H1 (cell line): ENCODE results near the gene PYCARD. TPM values are rescaled to one million over a fixed set of nuclear protein-coding genes. Genes with fewer than 3 reads are reported as not detected.

Experiments
- ASH2L ChIP-seq: fragments of 200-600, 300-600 bp; sonication (generic); IDR thresholded peaks from one replicate; pipeline ENCODE4 v1.7.1; 2017; ENCODE audit warnings: low read length
- BACH1 ChIP-seq: IDR thresholded peaks from 2 replicates; pipeline ENCODE4 v1.6.1; 2012; ENCODE audit warnings: low read length, improper control_type of control experiment
- BRCA1 ChIP-seq: IDR thresholded peaks from 2 replicates; pipeline ENCODE4 v1.6.1; 2012; ENCODE audit warnings: low read depth, low read length, improper control_type of control experiment
- CBX5 ChIP-seq: fragments of 300-800, 300-1000 bp; sonication (generic); IDR thresholded peaks from 2 replicates; pipeline ENCODE4 v1.7.1; 2016; ENCODE audit warnings: antibody characterized with exemption, low read length, low read depth
- CBX8 ChIP-seq: fragments of 300-800, 300-1000 bp; sonication (generic); IDR thresholded peaks from 2 replicates; pipeline ENCODE4 v1.7.1; 2016; ENCODE audit warnings: low read depth, low read length, borderline replicate concordance
- CTBP2 ChIP-seq: IDR thresholded peaks from 2 replicates; pipeline ENCODE4 v1.7.0; 2011; ENCODE audit warnings: borderline replicate concordance, mild to moderate bottlenecking, moderate library complexity, mixed read lengths, low read length; ENCODE audit not compliant: insufficient read depth, insufficient read length
- E2F6 ChIP-seq: IDR thresholded peaks from 2 replicates; pipeline ENCODE4 v1.6.1; 2012; ENCODE audit warnings: inconsistent platforms
- EGR1 ChIP-seq: IDR thresholded peaks from 2 replicates; pipeline ENCODE4 v1.6.1; 2011; ENCODE audit warnings: low read depth, low read length, borderline replicate concordance
- EZH2 ChIP-seq: fragments of 200-600 bp; sonication (generic); IDR thresholded peaks from 2 replicates; pipeline ENCODE4 v1.7.1; 2012; ENCODE audit warnings: low read depth, mild to moderate bottlenecking, moderate library complexity, low read length, inconsistent platforms; ENCODE audit not compliant: severe bottlenecking
- FOSL1 ChIP-seq: IDR thresholded peaks from 2 replicates; pipeline ENCODE4 v1.6.1; 2011; ENCODE audit warnings: mild to moderate bottlenecking, low read depth, low read length, moderate library complexity; ENCODE audit not compliant: insufficient read depth
- JUND ChIP-seq: IDR thresholded peaks from 2 replicates; pipeline ENCODE4 v1.6.1; 2011; ENCODE audit warnings: mild to moderate bottlenecking, improper control_type of control experiment, low read length
- KDM5A ChIP-seq: fragments of 200-600 bp; IDR thresholded peaks from 2 replicates; pipeline ENCODE4 v1.7.1; 2012; ENCODE audit warnings: mild to moderate bottlenecking, low read length, inconsistent platforms, mixed read lengths
- MAX ChIP-seq: IDR thresholded peaks from 2 replicates; pipeline ENCODE4 v1.6.1; 2012; ENCODE audit warnings: inconsistent platforms
- NANOG ChIP-seq: IDR thresholded peaks from 2 replicates; pipeline ENCODE4 v1.6.1; 2011; ENCODE audit warnings: low read length, low read depth, mild to moderate bottlenecking, inconsistent platforms; ENCODE audit not compliant: insufficient read depth, poor library complexity, severe bottlenecking
- NRF1 ChIP-seq: IDR thresholded peaks from 2 replicates; pipeline ENCODE4 v1.6.1; 2011; ENCODE audit warnings: mild to moderate bottlenecking, low read depth, low read length, improper control_type of control experiment
- PHF8 ChIP-seq: fragments of 200-600 bp; sonication (generic); conservative IDR thresholded peaks from 2 replicates; pipeline ENCODE4 v1.7.1; 2012; ENCODE audit warnings: low read depth, mild to moderate bottlenecking, inconsistent platforms, low read length, moderate library complexity
- RNF2 ChIP-seq: fragments of 200-900, 300-1000 bp; sonication (generic); IDR thresholded peaks from 2 replicates; pipeline ENCODE4 v1.7.1; 2016; ENCODE audit warnings: borderline replicate concordance, low read depth, mild to moderate bottlenecking, antibody characterized with exemption, low read length; ENCODE audit not compliant: poor library complexity, severe bottlenecking; ENCODE audit errors: missing control alignments
- SP4 ChIP-seq: IDR thresholded peaks from 2 replicates; pipeline ENCODE4 v1.6.1; 2012; ENCODE audit warnings: low read length, inconsistent platforms
- TEAD4 ChIP-seq: IDR thresholded peaks from 2 replicates; pipeline ENCODE4 v1.6.1; 2012; ENCODE audit warnings: low read depth, low read length, inconsistent platforms, mixed read lengths
- YY1 ChIP-seq: IDR thresholded peaks from 2 replicates; pipeline ENCODE4 v1.6.1; 2011; ENCODE audit warnings: low read depth, mild to moderate bottlenecking, low read length
- polyA plus RNA-seq, 7 experiments: library from polyadenylated mRNA; depleted of rRNA in 3 of 7; stranded (reverse) in 5 of 7; unstranded in 2 of 7; fragments of >200 nt in 5 of 7; fragments of 200-250 nt in 2 of 7; gene quantifications; 1 replicate in 5 of 7; 2 replicates in 1 of 7; 4 replicates in 1 of 7; pipeline versions ENCODE4 v1.2.1 to v1.2.3, GENCODE V29; 2011 to 2013; ENCODE audit warnings: missing spikeins in 2 of 7, mixed read lengths in 2 of 7
- total RNA-seq: library from RNA; stranded (reverse); fragmentation: NEBNext Ultra II Directional; extraction: Animal tissue kit (Norgen Biotek cat#: 25700); gene quantifications from 2 replicates; pipeline ENCODE4 v1.2.1, GENCODE V29; 2021
- TF ChIP-seq, protein P1 (sequence below): IDR thresholded peaks from 2 replicates; pipeline ENCODE4 v1.6.1; 2012; ENCODE audit warnings: low read length, inconsistent platforms

The PYCARD gene
- total and polyA plus RNA-seq, 2 of the 8 experiments (the other 6 are each of a cell fraction or from before 2014, with no cell fraction given), result 29.9 to 77.9 TPM

GRCh38 chr16:31215287-31216162 lies 13.0 kb upstream of the PYCARD start (continued):
- TF ChIP-seq JUND, result 0 out of 2 replicates have a peak, but pooled peaks have one; percentile 18
- no peak for TF ChIP-seq BRCA1
- TF ChIP-seq RNF2, result no peak
- TF ChIP-seq MAX, result peak; percentile 73
- TF ChIP-seq NANOG, result no peak
- TF ChIP-seq YY1, result peak; percentile 31; the same call in 1 of the 2 replicates
- no peak for TF ChIP-seq NRF1
- TF ChIP-seq FOSL1, result no peak
- no peak for TF ChIP-seq CBX5
- no peak for TF ChIP-seq PHF8
- TF ChIP-seq ASH2L, result peak; percentile 60
- TF ChIP-seq E2F6, result 0 out of 2 replicates have a peak, but pooled peaks have one; percentile 37
- TF ChIP-seq EZH2, result no peak
- TF ChIP-seq TEAD4, result peak; percentile 69; the same call in 1 of the 2 replicates
- TF ChIP-seq CTBP2, result no peak
- no peak for TF ChIP-seq CBX8
- no peak for TF ChIP-seq BACH1
- TF ChIP-seq KDM5A, result no peak
- TF ChIP-seq, protein P1, sequence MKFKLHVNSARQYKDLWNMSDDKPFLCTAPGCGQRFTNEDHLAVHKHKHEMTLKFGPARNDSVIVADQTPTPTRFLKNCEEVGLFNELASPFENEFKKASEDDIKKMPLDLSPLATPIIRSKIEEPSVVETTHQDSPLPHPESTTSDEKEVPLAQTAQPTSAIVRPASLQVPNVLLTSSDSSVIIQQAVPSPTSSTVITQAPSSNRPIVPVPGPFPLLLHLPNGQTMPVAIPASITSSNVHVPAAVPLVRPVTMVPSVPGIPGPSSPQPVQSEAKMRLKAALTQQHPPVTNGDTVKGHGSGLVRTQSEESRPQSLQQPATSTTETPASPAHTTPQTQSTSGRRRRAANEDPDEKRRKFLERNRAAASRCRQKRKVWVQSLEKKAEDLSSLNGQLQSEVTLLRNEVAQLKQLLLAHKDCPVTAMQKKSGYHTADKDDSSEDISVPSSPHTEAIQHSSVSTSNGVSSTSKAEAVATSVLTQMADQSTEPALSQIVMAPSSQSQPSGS, result no peak
- peak; percentile 44; the same call in 1 of the 2 replicates for TF ChIP-seq EGR1
- no peak for TF ChIP-seq SP4
